ENCODE data around the gene GPSM1.

DNA sequence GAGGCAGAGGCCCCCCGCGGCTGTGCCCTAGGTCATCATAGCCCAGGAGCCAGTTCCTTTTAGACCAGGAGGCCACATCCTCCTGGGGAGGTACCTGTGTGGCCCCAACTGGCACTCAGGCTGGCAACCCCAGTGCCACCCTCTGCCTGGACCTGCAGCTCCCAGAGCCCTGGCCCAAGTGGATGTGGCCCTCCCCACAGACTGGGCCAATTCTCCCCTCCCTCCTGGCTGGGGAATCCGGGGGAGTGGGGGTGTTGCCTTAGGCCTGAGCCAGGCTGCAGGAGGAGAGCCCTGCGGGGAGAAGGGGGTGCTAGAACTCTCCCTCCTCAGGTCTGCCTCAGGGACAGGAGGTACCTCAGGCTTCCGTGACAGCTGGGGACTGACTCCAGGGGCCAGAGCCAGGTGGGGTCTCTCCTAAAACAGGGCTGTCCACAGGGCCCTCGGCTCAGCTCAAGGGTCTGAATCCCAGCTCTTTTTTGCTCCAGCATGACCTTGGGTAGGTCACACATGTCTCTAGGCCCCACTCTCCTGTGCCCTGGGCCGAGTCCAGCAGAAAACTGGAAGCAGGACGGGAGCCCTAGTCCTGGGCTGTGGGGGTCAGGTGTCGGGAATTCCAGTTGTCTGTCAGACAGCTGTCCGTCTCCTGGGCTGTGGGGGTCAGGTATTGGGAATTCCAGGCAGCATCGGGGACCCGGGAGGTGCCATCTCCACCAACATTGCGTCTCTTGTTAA is 26.6 kb downstream of the GPSM1 start:
- TF ChIP-seq, protein P1, sequence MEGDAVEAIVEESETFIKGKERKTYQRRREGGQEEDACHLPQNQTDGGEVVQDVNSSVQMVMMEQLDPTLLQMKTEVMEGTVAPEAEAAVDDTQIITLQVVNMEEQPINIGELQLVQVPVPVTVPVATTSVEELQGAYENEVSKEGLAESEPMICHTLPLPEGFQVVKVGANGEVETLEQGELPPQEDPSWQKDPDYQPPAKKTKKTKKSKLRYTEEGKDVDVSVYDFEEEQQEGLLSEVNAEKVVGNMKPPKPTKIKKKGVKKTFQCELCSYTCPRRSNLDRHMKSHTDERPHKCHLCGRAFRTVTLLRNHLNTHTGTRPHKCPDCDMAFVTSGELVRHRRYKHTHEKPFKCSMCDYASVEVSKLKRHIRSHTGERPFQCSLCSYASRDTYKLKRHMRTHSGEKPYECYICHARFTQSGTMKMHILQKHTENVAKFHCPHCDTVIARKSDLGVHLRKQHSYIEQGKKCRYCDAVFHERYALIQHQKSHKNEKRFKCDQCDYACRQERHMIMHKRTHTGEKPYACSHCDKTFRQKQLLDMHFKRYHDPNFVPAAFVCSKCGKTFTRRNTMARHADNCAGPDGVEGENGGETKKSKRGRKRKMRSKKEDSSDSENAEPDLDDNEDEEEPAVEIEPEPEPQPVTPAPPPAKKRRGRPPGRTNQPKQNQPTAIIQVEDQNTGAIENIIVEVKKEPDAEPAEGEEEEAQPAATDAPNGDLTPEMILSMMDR (IDR thresholded peaks at IDR 0.05 in 4 of 5, conservative IDR thresholded peaks at IDR 0.05 in 1 of 5) = no peak
- no peak for TF ChIP-seq POLR2A (IDR thresholded peaks at IDR 0.05)
